Lower leg skin (tissue), 4 donors: ENCODE results near the gene METTL13. TPM values are rescaled to one million over a fixed set of nuclear protein-coding genes. Genes with fewer than 3 reads are reported as not detected.

Experiments
- DNase-seq, 2 donors: peaks; one replicate each; pipeline ENCODE4 v3.0.0-alpha.2; 2019; ENCODE audit warnings: low spot score in 2 of 2
- H3K4me3 ChIP-seq: fragments of 200-600 bp; sonication (generic); 2 replicates; pipeline ENCODE4 v1.5.1; 2017; ENCODE audit warnings: mild to moderate bottlenecking, low read depth; ENCODE audit not compliant: poor library complexity, severe bottlenecking
- CTCF ChIP-seq, 3 donors: fragments of 450-650 bp; IDR thresholded peaks; one replicate each; pipeline ENCODE4 v1.5.1; 2016; ENCODE audit warnings: antibody characterized with exemption in 3 of 3, mild to moderate bottlenecking in 3 of 3, moderate library complexity in 2 of 3
- POLR2A ChIP-seq, 2 donors: fragments of 450-650 bp; IDR thresholded peaks; one replicate each; pipeline ENCODE4 v1.6.1; 2016 to 2017; ENCODE audit warnings: antibody characterized with exemption in 2 of 2, mild to moderate bottlenecking in 1 of 2, moderate library complexity in 1 of 2
- WGBS, 2 donors: methylation state at CpG; one replicate each; pipeline ENCODE4 v1.1.5; 2018; 5-methylcytosine and 5-hydroxymethylcytosine counted together
- intact Hi-C: fragments of 100-400 bp; cut with DNase I; formaldehyde crosslinking; loops from one replicate; pipeline ENCODE4 v1.15.0; 2023; ENCODE audit warnings: low total_unique reads
- total RNA-seq, 4 donors: library from RNA; depleted of rRNA; stranded (reverse); fragments of >200 nt; gene quantifications; one replicate each; pipeline ENCODE4 v1.1.0, GENCODE V29; 2016

METTL13 gene
- total RNA-seq, 4 donors from 2014 or later, result 10.2 to 25.4 (median 17.7) TPM

GRCh38 chr1:171800342-171800741 lies 18.9 kb downstream of the METTL13 start:
- intact Hi-C loops, result loop anchor here (5.0 kb wide), 2 partner anchors 153 to 182 kb away; no protein-coding TSS in a partner anchor
- 94% methylated on average over 3 of the region's 3 CpGs for WGBS, 2 donors

GRCh38 chr1:171800851-171801250 lies 19.4 kb downstream of the METTL13 start:
- H3K4me3 ChIP-seq, result no peak overlapping the region
- DNase-seq, result no peak
- no peak for TF ChIP-seq CTCF (IDR thresholded peaks at IDR 0.05)
- no peak for TF ChIP-seq POLR2A (IDR thresholded peaks at IDR 0.05)
- intact Hi-C loops, result loop anchor here (5.0 kb wide), 2 partner anchors 154 to 181 kb away; no protein-coding TSS in a partner anchor
- 75 to 78% methylated on average over 3 of the region's 3 CpGs for WGBS, 2 donors

More at GRCh38 chr1:171800342-171800741, 18.9 kb downstream of the METTL13 start:
- no peak for TF ChIP-seq POLR2A (IDR thresholded peaks at IDR 0.05)
- TF ChIP-seq CTCF (IDR thresholded peaks at IDR 0.05), result no peak
- no peak for DNase-seq
- H3K4me3 ChIP-seq, result no peak overlapping the region

GRCh38 chr1:171801487-171801891 lies 20.0 kb downstream of the METTL13 start:
- no peak for DNase-seq
- WGBS, 2 donors, result 0 to 5% methylated on average over 2 of the region's 2 CpGs
- intact Hi-C loops, result loop anchor here (5.0 kb wide), 2 partner anchors 154 to 181 kb away; no protein-coding TSS in a partner anchor
- TF ChIP-seq CTCF (IDR thresholded peaks at IDR 0.05), result no peak
- TF ChIP-seq POLR2A (IDR thresholded peaks at IDR 0.05), result no peak
- H3K4me3 ChIP-seq, result no peak overlapping the region

- no peak for DNase-seq
- TF ChIP-seq POLR2A (IDR thresholded peaks at IDR 0.05) (no peak), CTCF (IDR thresholded peaks at IDR 0.05) (no peak)
- no peak overlapping the region for H3K4me3 ChIP-seq
- 92% methylated on average over 3 of the region's 3 CpGs for whole genome bisulfite sequencing, 2 donors
- intact Hi-C loops, result loop anchor here (5.0 kb wide), 2 partner anchors 155 to 180 kb away; no protein-coding TSS in a partner anchor
Observed at GRCh38 chr1:171802207-171802606, 20.7 kb downstream of the METTL13 start.

- no peak for DNase-seq
Observed at GRCh38 chr1:171803045-171803444, 21.6 kb downstream of the METTL13 start.

More at GRCh38 chr1:171803045-171803444, 21.6 kb downstream of the METTL13 start:
- no peak for TF ChIP-seq POLR2A (IDR thresholded peaks at IDR 0.05)
- no peak for TF ChIP-seq CTCF (IDR thresholded peaks at IDR 0.05)
- H3K4me3 ChIP-seq, result no peak overlapping the region
- intact Hi-C loops, result loop anchor here (5.0 kb wide), 2 partner anchors 156 to 179 kb away; no protein-coding TSS in a partner anchor
- 56 to 68% methylated on average over 2 of the region's 2 CpGs for WGBS, 2 donors
